Measurements from ENCODE around the gene SIRT5.

DNA sequence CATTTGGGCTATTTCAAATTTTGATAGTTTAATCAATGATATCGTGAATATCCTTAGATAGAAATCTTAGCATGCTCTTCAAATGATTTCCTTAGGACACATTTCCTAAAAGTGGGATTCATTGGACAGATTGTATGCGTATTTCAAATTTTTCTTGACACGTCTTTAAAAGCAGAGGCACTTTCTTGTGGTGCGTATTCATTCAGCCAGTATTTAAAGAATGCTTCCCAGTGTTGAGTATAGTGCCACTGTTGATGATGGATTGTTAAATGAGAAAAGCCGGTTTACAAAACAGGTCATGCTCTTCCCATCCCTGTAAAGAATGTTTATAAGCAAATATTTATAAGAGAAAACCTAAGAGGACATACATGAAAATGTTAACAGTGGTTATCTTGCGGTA lies 25.6 kb downstream of the SIRT5 start:
- TF ChIP-seq CREB1 (CRISPR knock-in tag; IDR thresholded peaks at IDR 0.05; ENCODE audit: low read depth): no peak
- TF ChIP-seq, protein P1, sequence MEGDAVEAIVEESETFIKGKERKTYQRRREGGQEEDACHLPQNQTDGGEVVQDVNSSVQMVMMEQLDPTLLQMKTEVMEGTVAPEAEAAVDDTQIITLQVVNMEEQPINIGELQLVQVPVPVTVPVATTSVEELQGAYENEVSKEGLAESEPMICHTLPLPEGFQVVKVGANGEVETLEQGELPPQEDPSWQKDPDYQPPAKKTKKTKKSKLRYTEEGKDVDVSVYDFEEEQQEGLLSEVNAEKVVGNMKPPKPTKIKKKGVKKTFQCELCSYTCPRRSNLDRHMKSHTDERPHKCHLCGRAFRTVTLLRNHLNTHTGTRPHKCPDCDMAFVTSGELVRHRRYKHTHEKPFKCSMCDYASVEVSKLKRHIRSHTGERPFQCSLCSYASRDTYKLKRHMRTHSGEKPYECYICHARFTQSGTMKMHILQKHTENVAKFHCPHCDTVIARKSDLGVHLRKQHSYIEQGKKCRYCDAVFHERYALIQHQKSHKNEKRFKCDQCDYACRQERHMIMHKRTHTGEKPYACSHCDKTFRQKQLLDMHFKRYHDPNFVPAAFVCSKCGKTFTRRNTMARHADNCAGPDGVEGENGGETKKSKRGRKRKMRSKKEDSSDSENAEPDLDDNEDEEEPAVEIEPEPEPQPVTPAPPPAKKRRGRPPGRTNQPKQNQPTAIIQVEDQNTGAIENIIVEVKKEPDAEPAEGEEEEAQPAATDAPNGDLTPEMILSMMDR (conservative IDR thresholded peaks at IDR 0.05; ENCODE audit: low read depth in 2 of 2): no peak
- no peak for TF ChIP-seq POLR2AphosphoS5 (IDR thresholded peaks at IDR 0.05; ENCODE audit: low read depth)
- TF ChIP-seq, protein P2, sequence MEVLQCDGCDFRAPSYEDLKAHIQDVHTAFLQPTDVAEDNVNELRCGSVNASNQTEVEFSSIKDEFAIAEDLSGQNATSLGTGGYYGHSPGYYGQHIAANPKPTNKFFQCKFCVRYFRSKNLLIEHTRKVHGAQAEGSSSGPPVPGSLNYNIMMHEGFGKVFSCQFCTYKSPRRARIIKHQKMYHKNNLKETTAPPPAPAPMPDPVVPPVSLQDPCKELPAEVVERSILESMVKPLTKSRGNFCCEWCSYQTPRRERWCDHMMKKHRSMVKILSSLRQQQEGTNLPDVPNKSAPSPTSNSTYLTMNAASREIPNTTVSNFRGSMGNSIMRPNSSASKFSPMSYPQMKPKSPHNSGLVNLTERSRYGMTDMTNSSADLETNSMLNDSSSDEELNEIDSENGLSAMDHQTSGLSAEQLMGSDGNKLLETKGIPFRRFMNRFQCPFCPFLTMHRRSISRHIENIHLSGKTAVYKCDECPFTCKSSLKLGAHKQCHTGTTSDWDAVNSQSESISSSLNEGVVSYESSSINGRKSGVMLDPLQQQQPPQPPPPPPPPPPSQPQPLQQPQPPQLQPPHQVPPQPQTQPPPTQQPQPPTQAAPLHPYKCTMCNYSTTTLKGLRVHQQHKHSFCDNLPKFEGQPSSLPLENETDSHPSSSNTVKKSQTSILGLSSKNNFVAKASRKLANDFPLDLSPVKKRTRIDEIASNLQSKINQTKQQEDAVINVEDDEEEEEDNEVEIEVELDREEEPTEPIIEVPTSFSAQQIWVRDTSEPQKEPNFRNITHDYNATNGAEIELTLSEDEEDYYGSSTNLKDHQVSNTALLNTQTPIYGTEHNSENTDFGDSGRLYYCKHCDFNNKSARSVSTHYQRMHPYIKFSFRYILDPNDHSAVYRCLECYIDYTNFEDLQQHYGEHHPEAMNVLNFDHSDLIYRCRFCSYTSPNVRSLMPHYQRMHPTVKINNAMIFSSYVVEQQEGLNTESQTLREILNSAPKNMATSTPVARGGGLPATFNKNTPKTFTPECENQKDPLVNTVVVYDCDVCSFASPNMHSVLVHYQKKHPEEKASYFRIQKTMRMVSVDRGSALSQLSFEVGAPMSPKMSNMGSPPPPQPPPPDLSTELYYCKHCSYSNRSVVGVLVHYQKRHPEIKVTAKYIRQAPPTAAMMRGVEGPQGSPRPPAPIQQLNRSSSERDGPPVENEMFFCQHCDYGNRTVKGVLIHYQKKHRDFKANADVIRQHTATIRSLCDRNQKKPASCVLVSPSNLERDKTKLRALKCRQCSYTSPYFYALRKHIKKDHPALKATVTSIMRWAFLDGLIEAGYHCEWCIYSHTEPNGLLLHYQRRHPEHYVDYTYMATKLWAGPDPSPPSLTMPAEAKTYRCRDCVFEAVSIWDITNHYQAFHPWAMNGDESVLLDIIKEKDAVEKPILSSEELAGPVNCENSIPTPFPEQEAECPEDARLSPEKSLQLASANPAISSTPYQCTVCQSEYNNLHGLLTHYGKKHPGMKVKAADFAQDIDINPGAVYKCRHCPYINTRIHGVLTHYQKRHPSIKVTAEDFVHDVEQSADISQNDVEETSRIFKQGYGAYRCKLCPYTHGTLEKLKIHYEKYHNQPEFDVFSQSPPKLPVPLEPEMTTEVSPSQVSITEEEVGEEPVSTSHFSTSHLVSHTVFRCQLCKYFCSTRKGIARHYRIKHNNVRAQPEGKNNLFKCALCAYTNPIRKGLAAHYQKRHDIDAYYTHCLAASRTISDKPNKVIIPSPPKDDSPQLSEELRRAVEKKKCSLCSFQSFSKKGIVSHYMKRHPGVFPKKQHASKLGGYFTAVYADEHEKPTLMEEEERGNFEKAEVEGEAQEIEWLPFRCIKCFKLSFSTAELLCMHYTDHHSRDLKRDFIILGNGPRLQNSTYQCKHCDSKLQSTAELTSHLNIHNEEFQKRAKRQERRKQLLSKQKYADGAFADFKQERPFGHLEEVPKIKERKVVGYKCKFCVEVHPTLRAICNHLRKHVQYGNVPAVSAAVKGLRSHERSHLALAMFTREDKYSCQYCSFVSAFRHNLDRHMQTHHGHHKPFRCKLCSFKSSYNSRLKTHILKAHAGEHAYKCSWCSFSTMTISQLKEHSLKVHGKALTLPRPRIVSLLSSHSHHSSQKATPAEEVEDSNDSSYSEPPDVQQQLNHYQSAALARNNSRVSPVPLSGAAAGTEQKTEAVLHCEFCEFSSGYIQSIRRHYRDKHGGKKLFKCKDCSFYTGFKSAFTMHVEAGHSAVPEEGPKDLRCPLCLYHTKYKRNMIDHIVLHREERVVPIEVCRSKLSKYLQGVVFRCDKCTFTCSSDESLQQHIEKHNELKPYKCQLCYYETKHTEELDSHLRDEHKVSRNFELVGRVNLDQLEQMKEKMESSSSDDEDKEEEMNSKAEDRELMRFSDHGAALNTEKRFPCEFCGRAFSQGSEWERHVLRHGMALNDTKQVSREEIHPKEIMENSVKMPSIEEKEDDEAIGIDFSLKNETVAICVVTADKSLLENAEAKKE (CRISPR knock-in tag; IDR thresholded peaks at IDR 0.05): no peak
- no peak for TF ChIP-seq EZH2 (IDR thresholded peaks at IDR 0.05; ENCODE audit: low read depth, unreplicated experiment)
- no peak for TF ChIP-seq ZNF114 (CRISPR knock-in tag; IDR thresholded peaks at IDR 0.05)
- no peak for TF ChIP-seq JUNB (IDR thresholded peaks at IDR 0.05; ENCODE audit: unreplicated experiment)
- TF ChIP-seq, protein P3, sequence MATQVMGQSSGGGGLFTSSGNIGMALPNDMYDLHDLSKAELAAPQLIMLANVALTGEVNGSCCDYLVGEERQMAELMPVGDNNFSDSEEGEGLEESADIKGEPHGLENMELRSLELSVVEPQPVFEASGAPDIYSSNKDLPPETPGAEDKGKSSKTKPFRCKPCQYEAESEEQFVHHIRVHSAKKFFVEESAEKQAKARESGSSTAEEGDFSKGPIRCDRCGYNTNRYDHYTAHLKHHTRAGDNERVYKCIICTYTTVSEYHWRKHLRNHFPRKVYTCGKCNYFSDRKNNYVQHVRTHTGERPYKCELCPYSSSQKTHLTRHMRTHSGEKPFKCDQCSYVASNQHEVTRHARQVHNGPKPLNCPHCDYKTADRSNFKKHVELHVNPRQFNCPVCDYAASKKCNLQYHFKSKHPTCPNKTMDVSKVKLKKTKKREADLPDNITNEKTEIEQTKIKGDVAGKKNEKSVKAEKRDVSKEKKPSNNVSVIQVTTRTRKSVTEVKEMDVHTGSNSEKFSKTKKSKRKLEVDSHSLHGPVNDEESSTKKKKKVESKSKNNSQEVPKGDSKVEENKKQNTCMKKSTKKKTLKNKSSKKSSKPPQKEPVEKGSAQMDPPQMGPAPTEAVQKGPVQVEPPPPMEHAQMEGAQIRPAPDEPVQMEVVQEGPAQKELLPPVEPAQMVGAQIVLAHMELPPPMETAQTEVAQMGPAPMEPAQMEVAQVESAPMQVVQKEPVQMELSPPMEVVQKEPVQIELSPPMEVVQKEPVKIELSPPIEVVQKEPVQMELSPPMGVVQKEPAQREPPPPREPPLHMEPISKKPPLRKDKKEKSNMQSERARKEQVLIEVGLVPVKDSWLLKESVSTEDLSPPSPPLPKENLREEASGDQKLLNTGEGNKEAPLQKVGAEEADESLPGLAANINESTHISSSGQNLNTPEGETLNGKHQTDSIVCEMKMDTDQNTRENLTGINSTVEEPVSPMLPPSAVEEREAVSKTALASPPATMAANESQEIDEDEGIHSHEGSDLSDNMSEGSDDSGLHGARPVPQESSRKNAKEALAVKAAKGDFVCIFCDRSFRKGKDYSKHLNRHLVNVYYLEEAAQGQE (IDR thresholded peaks at IDR 0.05; ENCODE audit: unreplicated experiment): no peak
- TF ChIP-seq, protein P4, sequence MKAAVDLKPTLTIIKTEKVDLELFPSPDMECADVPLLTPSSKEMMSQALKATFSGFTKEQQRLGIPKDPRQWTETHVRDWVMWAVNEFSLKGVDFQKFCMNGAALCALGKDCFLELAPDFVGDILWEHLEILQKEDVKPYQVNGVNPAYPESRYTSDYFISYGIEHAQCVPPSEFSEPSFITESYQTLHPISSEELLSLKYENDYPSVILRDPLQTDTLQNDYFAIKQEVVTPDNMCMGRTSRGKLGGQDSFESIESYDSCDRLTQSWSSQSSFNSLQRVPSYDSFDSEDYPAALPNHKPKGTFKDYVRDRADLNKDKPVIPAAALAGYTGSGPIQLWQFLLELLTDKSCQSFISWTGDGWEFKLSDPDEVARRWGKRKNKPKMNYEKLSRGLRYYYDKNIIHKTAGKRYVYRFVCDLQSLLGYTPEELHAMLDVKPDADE (IDR thresholded peaks at IDR 0.05): no peak
- TF ChIP-seq EZH2phosphoT487 (IDR thresholded peaks at IDR 0.05; ENCODE audit: unreplicated experiment): no peak
- no peak for TF ChIP-seq NANOG (IDR thresholded peaks at IDR 0.05; ENCODE audit: borderline replicate concordance)
- no peak for TF ChIP-seq STAT1 (IDR thresholded peaks at IDR 0.05; ENCODE audit: unreplicated experiment)
- TF ChIP-seq ZNF331 (CRISPR knock-in tag; IDR thresholded peaks at IDR 0.05; ENCODE audit: low read depth): no peak

Data from GM23338 (cell line).